Measurements from ENCODE around the gene WDFY4.

DNA sequence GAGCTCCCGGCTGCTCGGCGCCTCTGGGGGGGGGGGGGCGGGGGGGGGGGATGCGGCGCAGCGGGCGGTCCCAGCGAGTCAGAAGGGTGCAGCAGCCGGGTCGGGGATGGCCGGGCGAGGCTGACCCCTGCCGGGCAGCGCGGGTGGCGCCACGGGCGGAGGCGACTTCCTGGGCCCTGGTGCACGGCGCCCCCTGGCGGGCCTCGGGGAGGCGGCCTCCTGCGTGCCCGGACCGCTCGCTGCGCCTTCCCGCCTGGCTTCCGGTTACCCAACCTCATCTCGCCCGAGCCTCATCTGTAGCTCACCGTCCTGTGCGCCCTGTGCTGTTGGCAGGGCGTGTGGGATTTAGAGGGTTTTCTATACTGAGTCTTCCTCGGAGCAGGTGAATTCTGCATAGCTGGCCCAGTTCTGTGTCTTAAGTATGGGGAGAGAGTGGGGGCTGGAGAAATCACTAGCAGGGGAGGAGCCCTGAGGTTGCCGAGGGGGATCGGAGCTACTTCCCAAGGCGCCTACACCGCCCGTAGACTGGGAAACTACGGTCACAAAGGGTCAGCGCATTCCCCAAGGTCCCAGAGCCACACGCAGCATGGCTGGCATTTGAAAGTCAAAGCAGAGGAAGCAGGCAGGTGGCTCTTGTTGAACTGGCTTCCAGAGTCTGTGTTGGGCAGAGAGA, 28.3 kb upstream of the WDFY4 start:
- TF ChIP-seq RAD21 (conservative IDR thresholded peaks at IDR 0.05 in 1 of 2, IDR thresholded peaks at IDR 0.05 in 1 of 2) (peak; percentile 67 to 95), HEYL (CRISPR knock-in tag; IDR thresholded peaks at IDR 0.05) (no peak), CEBPB (IDR thresholded peaks at IDR 0.05) (peak in 1 of 2 experiments; percentile 52; a peak in 1 of 4 replicates), MAFK (IDR thresholded peaks at IDR 0.05; ENCODE audit: partially characterized antibody) (no peak), HOXA7 (CRISPR knock-in tag; IDR thresholded peaks at IDR 0.05) (no peak), MYC (IDR thresholded peaks at IDR 0.05; ENCODE audit: borderline replicate concordance, low read length) (peak; percentile 62; the same call in 1 of the 2 replicates), POLR2A (IDR thresholded peaks at IDR 0.05; ENCODE audit: low read length) (no peak), MAZ (IDR thresholded peaks at IDR 0.05; ENCODE audit: borderline replicate concordance, low read depth, low read length) (0 out of 2 replicates have a peak, but pooled peaks have one; percentile 18), USF2 (IDR thresholded peaks at IDR 0.05) (no peak)
- TF ChIP-seq, protein P1, sequence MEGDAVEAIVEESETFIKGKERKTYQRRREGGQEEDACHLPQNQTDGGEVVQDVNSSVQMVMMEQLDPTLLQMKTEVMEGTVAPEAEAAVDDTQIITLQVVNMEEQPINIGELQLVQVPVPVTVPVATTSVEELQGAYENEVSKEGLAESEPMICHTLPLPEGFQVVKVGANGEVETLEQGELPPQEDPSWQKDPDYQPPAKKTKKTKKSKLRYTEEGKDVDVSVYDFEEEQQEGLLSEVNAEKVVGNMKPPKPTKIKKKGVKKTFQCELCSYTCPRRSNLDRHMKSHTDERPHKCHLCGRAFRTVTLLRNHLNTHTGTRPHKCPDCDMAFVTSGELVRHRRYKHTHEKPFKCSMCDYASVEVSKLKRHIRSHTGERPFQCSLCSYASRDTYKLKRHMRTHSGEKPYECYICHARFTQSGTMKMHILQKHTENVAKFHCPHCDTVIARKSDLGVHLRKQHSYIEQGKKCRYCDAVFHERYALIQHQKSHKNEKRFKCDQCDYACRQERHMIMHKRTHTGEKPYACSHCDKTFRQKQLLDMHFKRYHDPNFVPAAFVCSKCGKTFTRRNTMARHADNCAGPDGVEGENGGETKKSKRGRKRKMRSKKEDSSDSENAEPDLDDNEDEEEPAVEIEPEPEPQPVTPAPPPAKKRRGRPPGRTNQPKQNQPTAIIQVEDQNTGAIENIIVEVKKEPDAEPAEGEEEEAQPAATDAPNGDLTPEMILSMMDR (IDR thresholded peaks at IDR 0.05): peak; percentile 99
